H9 (cell line): ENCODE results near the gene TCF4. TPM values are rescaled to one million over a fixed set of nuclear protein-coding genes. Genes with fewer than 3 reads are reported as not detected.

ENCODE experiments used
- DNase-seq: peaks from one replicate; pipeline ENCODE4 v3.0.0-alpha.2; 2017
- H2AFZ ChIP-seq: one replicate; pipeline ENCODE4 v1.6.1; 2013; ENCODE audit warnings: mild to moderate bottlenecking, low read length, control low read depth, moderate library complexity
- H2AK5ac ChIP-seq: 2 replicates; pipeline ENCODE4 v1.6.1; 2013; ENCODE audit warnings: low read length, control low read depth, mixed read lengths; ENCODE audit not compliant: insufficient read length
- H2BK120ac ChIP-seq: one replicate; pipeline ENCODE4 v1.6.1; 2013; ENCODE audit warnings: low read depth, mild to moderate bottlenecking, low read length, control low read depth, inconsistent platforms; ENCODE audit not compliant: poor library complexity, severe bottlenecking
- H2BK12ac ChIP-seq: 2 replicates; pipeline ENCODE4 v1.6.1; 2013; ENCODE audit warnings: low read length, control low read depth, mixed read lengths, low read depth; ENCODE audit not compliant: insufficient read length
- H2BK15ac ChIP-seq: 2 replicates; pipeline ENCODE4 v1.6.1; 2013; ENCODE audit warnings: low read depth, low read length, control low read depth
- H2BK20ac ChIP-seq: one replicate; pipeline ENCODE4 v1.6.1; 2013; ENCODE audit warnings: low read depth, mild to moderate bottlenecking, low read length, control low read depth, inconsistent platforms; ENCODE audit not compliant: poor library complexity, severe bottlenecking
- H2BK5ac ChIP-seq: 2 replicates; pipeline ENCODE4 v1.6.1; 2013; ENCODE audit warnings: low read length, control low read depth, mixed read lengths; ENCODE audit not compliant: insufficient read length
- H3K14ac ChIP-seq: 2 replicates; pipeline ENCODE4 v1.6.1; 2013; ENCODE audit warnings: low read length, control low read depth; ENCODE audit not compliant: insufficient read depth
- H3K18ac ChIP-seq: 2 replicates; pipeline ENCODE4 v1.6.1; 2013; ENCODE audit warnings: low read depth, mild to moderate bottlenecking, mixed read lengths, low read length, control low read depth; ENCODE audit not compliant: insufficient read length
- H3K23ac ChIP-seq: 2 replicates; pipeline ENCODE4 v1.6.1; 2013; ENCODE audit warnings: low read length, control low read depth, mixed read lengths, low read depth; ENCODE audit not compliant: insufficient read length
- H3K23me2 ChIP-seq: 2 replicates; pipeline ENCODE4 v1.6.1; 2013; ENCODE audit warnings: low read depth, mild to moderate bottlenecking, mixed read lengths, low read length, control low read depth; ENCODE audit not compliant: insufficient read length, poor library complexity, severe bottlenecking
- H3K27ac ChIP-seq: 2 replicates; pipeline ENCODE4 v1.5.1; 2013; ENCODE audit warnings: low read length, control low read depth, mixed read lengths, low read depth; ENCODE audit not compliant: insufficient read length
- H3K27me3 ChIP-seq: 2 replicates; pipeline ENCODE4 v1.6.1; 2013; ENCODE audit warnings: low read length, control low read depth, inconsistent platforms; ENCODE audit not compliant: insufficient read depth
- H3K4ac ChIP-seq: 2 replicates; pipeline ENCODE4 v1.6.1; 2013; ENCODE audit warnings: low read depth, mild to moderate bottlenecking, control low read depth, inconsistent platforms, low read length, moderate library complexity
- H3K4me1 ChIP-seq: 2 replicates; pipeline ENCODE4 v1.6.1; 2013; ENCODE audit warnings: low read length, control low read depth, inconsistent platforms; ENCODE audit not compliant: insufficient read depth
- H3K4me2 ChIP-seq: 2 replicates; pipeline ENCODE4 v1.6.1; 2013; ENCODE audit warnings: low read length, control low read depth, mixed read lengths; ENCODE audit not compliant: insufficient read length, insufficient read depth
- H3K56ac ChIP-seq: 2 replicates; pipeline ENCODE4 v1.6.1; 2013; ENCODE audit warnings: low read depth, mild to moderate bottlenecking, mixed read lengths, low read length, control low read depth; ENCODE audit not compliant: insufficient read length
- H3K79me1 ChIP-seq: 2 replicates; pipeline ENCODE4 v1.6.1; 2013; ENCODE audit warnings: low read depth, mild to moderate bottlenecking, moderate library complexity, low read length, control low read depth, inconsistent platforms; ENCODE audit not compliant: insufficient read depth, poor library complexity, severe bottlenecking
- H3K79me2 ChIP-seq: 2 replicates; pipeline ENCODE4 v1.6.1; 2013; ENCODE audit warnings: low read length, control low read depth, inconsistent platforms; ENCODE audit not compliant: insufficient read depth
- H3K9ac ChIP-seq: 2 replicates; pipeline ENCODE4 v1.6.1; 2013; ENCODE audit warnings: low read length, control low read depth, mixed read lengths; ENCODE audit not compliant: insufficient read length; ENCODE audit errors: extremely low read depth
- H3K9me3 ChIP-seq: one replicate; pipeline ENCODE4 v1.6.1; 2013; ENCODE audit warnings: low read depth, low read length, inconsistent platforms; ENCODE audit not compliant: control insufficient read depth
- H3T11ph ChIP-seq: one replicate; pipeline ENCODE4 v1.6.1; 2013; ENCODE audit warnings: mild to moderate bottlenecking, low read length, control low read depth, inconsistent platforms
- H4K20me1 ChIP-seq: one replicate; pipeline ENCODE4 v1.6.1; 2013; ENCODE audit not compliant: control insufficient read depth, insufficient read length, insufficient read depth
- H4K5ac ChIP-seq: 2 replicates; pipeline ENCODE4 v1.6.1; 2013; ENCODE audit warnings: low read depth, mild to moderate bottlenecking, mixed read lengths, low read length, control low read depth; ENCODE audit not compliant: insufficient read length
- H4K8ac ChIP-seq: replicated peaks from 2 replicates; pipeline ENCODE4 v1.6.1; 2013; ENCODE audit warnings: low read length, control low read depth, mixed read lengths, low read depth; ENCODE audit not compliant: insufficient read length
- H4K91ac ChIP-seq: 2 replicates; pipeline ENCODE4 v1.6.1; 2013; ENCODE audit warnings: low read depth, mild to moderate bottlenecking, moderate library complexity, mixed read lengths, low read length, control low read depth; ENCODE audit not compliant: insufficient read length
- H3K27ac Mint-ChIP-seq, 3 experiments: 2 replicates in 2 of 3; 3 replicates in 1 of 3; pipeline ENCODE4 v1.8.0; 2020 to 2021; ENCODE audit warnings: mixed read lengths in 3 of 3, mild to moderate bottlenecking in 1 of 3, moderate library complexity in 1 of 3
- H3K27me3 Mint-ChIP-seq: 2 replicates; pipeline ENCODE4 v1.8.0; 2021; ENCODE audit warnings: low read depth, mild to moderate bottlenecking, moderate library complexity, mixed read lengths
- H3K36me3 Mint-ChIP-seq, 3 experiments: 2 replicates in 2 of 3; 3 replicates in 1 of 3; pipeline ENCODE4 v1.8.0; 2020 to 2021; ENCODE audit warnings: low read depth in 3 of 3, mixed read lengths in 3 of 3; ENCODE audit not compliant: insufficient read depth in 1 of 3
- H3K4me1 Mint-ChIP-seq, 2 experiments: 2 replicates each; pipeline ENCODE4 v1.8.0; 2020; ENCODE audit warnings: mixed read lengths in 2 of 2
- H3K4me3 Mint-ChIP-seq, 2 experiments: 2 replicates in 1 of 2; 3 replicates in 1 of 2; pipeline ENCODE4 v1.8.0; 2020 to 2021; ENCODE audit warnings: mild to moderate bottlenecking in 2 of 2, mixed read lengths in 2 of 2, moderate library complexity in 1 of 2
- H3K9me3 Mint-ChIP-seq, 2 experiments: 2 replicates in 1 of 2; 3 replicates in 1 of 2; pipeline ENCODE4 v1.8.0; 2020; ENCODE audit warnings: mild to moderate bottlenecking in 2 of 2, mixed read lengths in 2 of 2, moderate library complexity in 1 of 2
- WGBS: extraction: QIAGEN DNeasy Blood & Tissue Kit; methylation state at CpG from one replicate; pipeline ENCODE4 v1.1.7; 2013; ENCODE audit warnings: missing lambda C conversion rate, low lambda C conversion rate, mixed read lengths; ENCODE audit not compliant: insufficient read length; ENCODE audit errors: extremely low coverage; 5-methylcytosine and 5-hydroxymethylcytosine counted together
- total RNA-seq: library from RNA; stranded (reverse); gene quantifications from 2 replicates; pipeline ENCODE4 v1.2.1, GENCODE V29; 2021
- TF ChIP-seq, protein P1 (sequence below): fragments of 200-600 bp; sonication (generic); conservative IDR thresholded peaks from 3 replicates; pipeline ENCODE4 v1.8.0; 2021; ENCODE audit warnings: antibody characterized with exemption, mild to moderate bottlenecking

TCF4 gene
- total RNA-seq, 1 experiment from 2014 or later, result 99.4 TPM

DNA sequence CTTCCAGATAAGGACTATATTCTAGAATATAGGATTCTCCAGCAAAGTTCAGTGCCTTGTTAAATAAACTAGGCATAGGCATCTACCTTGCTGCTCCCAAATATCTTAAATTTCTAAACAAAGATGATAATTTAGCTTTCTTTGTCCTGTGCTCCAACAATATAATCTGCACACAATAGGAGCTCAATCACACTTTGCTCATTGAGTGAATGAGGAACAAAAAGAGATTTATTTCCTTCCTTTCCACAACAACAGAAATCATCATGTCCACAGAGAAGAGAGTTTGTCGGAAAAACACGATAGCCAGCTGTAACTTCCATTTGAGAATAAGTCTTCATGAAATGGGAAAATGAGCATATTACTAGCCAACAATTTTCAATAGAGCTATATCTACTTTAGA, 256.7 kb downstream of the TCF4 start:
- Mint-ChIP-seq H3K27ac (peak overlapping the region in 1 of 3 experiments; percentile 8; a peak in 1 of 7 replicates), H3K27me3 (no peaks in the 10 kb centered on the region), H3K4me1 (peaks cover 4 to 6% of the 10 kb centered on the region in 2 experiments; a peak in 2 of 4 replicates), H3K9me3 (no peaks in the 10 kb centered on the region), H3K4me3 (no peak overlapping the region), H3K36me3 (no peaks in the 10 kb centered on the region; a peak in 1 of 7 replicates)
- Histone ChIP-seq H3K23ac (no peak overlapping the region), H2AK5ac (no peak overlapping the region), H2BK120ac (no peak overlapping the region), H2BK12ac (no peak overlapping the region), H3K14ac (no peak overlapping the region), H2AFZ (no peak overlapping the region), H3K56ac (no peak overlapping the region), H3T11ph (no peak overlapping the region), H3K79me2 (no peaks in the 10 kb centered on the region), H3K27me3 (no peaks in the 10 kb centered on the region), H3K18ac (no peak overlapping the region), H2BK20ac (no peak overlapping the region), H4K8ac (no peak overlapping the region), H3K4me1 (no peaks in the 10 kb centered on the region), H3K79me1 (no peaks in the 10 kb centered on the region), H2BK5ac (no peak overlapping the region), H3K27ac (no peak overlapping the region), H3K4me2 (no peak overlapping the region), H4K91ac (no peak overlapping the region), H4K5ac (no peak overlapping the region), H3K23me2 (no peaks in the 10 kb centered on the region), H2BK15ac (no peak overlapping the region), H3K9ac (no peak overlapping the region), H3K4ac (no peak overlapping the region), H3K9me3 (no peaks in the 10 kb centered on the region), H4K20me1 (no peaks in the 10 kb centered on the region)
- DNase-seq, result no peak
- TF ChIP-seq, protein P1, sequence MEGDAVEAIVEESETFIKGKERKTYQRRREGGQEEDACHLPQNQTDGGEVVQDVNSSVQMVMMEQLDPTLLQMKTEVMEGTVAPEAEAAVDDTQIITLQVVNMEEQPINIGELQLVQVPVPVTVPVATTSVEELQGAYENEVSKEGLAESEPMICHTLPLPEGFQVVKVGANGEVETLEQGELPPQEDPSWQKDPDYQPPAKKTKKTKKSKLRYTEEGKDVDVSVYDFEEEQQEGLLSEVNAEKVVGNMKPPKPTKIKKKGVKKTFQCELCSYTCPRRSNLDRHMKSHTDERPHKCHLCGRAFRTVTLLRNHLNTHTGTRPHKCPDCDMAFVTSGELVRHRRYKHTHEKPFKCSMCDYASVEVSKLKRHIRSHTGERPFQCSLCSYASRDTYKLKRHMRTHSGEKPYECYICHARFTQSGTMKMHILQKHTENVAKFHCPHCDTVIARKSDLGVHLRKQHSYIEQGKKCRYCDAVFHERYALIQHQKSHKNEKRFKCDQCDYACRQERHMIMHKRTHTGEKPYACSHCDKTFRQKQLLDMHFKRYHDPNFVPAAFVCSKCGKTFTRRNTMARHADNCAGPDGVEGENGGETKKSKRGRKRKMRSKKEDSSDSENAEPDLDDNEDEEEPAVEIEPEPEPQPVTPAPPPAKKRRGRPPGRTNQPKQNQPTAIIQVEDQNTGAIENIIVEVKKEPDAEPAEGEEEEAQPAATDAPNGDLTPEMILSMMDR, result no peak
- WGBS, result no CpG with 5 or more reads among the region's 2 CpGs
